ENCODE measurements around the gene PLOD3. TPM values are rescaled to one million over a fixed set of nuclear protein-coding genes. Genes with fewer than 3 reads are reported as not detected.

PLOD3 gene
- total and polyA plus RNA-seq, 9 of the 15 experiments (the other 6 are each of a cell fraction or from before 2014, with no cell fraction given), result 2.8 to 101 (median 30.9) TPM

DNA sequence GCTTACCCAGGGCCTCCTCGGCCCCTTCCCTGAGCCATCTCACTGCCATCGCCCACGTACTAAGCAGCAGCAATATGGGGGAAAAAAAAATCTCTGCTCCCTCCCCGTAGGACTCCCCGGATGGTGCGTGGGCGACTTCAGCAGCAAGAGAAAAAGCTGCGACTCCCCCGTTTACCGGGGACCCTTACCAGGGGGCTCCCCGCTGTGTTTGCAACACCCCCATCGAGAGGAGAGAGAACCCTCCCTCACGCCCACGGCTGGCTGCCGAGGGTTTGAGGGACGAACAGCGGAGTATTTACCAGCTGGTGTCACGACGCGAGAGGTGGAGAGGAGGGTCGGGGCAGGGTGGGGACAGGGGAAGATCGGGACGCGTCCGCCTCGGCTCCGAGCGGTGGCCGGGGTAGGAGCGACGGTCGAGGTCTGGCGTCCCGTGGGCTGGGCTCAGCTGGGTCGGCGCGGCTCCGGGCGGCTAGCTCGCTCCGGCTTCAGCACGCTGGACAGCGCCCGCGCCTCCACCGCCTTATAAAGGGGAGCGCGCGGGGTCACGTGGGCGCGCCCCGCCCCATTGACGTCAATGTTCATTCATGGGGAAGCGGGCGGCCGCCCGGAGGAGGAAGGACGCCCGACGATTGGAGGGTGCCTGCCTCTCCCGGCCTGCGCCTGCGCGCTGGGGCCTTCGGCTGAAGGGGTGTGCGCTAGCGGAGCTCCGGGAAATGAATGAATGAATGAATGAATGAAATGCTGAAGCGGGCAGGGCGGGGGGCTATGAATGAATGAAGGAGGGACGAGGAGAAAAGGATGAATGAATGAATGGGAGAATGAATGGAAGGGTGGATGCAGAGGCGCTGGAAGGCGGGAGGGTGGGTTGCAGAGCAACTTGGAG, 52.1 kb downstream of the PLOD3 start, which contains the start of gene VGF (continued):
- peak; percentile 96 for TF ChIP-seq KLF1 (tag; IDR thresholded peaks at IDR 0.05)
- TF ChIP-seq COPS2 (conservative IDR thresholded peaks at IDR 0.05), result no peak
- TF ChIP-seq, protein P1, sequence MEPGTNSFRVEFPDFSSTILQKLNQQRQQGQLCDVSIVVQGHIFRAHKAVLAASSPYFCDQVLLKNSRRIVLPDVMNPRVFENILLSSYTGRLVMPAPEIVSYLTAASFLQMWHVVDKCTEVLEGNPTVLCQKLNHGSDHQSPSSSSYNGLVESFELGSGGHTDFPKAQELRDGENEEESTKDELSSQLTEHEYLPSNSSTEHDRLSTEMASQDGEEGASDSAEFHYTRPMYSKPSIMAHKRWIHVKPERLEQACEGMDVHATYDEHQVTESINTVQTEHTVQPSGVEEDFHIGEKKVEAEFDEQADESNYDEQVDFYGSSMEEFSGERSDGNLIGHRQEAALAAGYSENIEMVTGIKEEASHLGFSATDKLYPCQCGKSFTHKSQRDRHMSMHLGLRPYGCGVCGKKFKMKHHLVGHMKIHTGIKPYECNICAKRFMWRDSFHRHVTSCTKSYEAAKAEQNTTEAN (CRISPR knock-in tag; IDR thresholded peaks at IDR 0.05), result peak; percentile 91
- TF ChIP-seq ZNF766 (CRISPR knock-in tag; conservative IDR thresholded peaks at IDR 0.05), result peak; percentile 86
- peak; percentile 100 for TF ChIP-seq ZNF24 (IDR thresholded peaks at IDR 0.05)
- 0 out of 2 replicates have a peak, but pooled peaks have one; percentile 69 for TF ChIP-seq ZC3H11A (IDR thresholded peaks at IDR 0.05; ENCODE audit: low read depth, low read length)
- TF ChIP-seq HDAC1 (IDR thresholded peaks at IDR 0.05), result peak in 1 of 2 experiments; percentile 94; a peak in 2 of 4 replicates
- TF ChIP-seq RB1 (IDR thresholded peaks at IDR 0.05; ENCODE audit: low read depth), result peak; percentile 98
- TF ChIP-seq RBM14 (IDR thresholded peaks at IDR 0.05; ENCODE audit: borderline replicate concordance, insufficient read depth, low read depth, low read length), result no peak
- TF ChIP-seq RAD51 (IDR thresholded peaks at IDR 0.05; ENCODE audit: borderline replicate concordance, low read depth), result peak; percentile 97
- TF ChIP-seq PTBP1 (IDR thresholded peaks at IDR 0.05; ENCODE audit: low read depth, low read length), result no peak
- TF ChIP-seq, protein P2, sequence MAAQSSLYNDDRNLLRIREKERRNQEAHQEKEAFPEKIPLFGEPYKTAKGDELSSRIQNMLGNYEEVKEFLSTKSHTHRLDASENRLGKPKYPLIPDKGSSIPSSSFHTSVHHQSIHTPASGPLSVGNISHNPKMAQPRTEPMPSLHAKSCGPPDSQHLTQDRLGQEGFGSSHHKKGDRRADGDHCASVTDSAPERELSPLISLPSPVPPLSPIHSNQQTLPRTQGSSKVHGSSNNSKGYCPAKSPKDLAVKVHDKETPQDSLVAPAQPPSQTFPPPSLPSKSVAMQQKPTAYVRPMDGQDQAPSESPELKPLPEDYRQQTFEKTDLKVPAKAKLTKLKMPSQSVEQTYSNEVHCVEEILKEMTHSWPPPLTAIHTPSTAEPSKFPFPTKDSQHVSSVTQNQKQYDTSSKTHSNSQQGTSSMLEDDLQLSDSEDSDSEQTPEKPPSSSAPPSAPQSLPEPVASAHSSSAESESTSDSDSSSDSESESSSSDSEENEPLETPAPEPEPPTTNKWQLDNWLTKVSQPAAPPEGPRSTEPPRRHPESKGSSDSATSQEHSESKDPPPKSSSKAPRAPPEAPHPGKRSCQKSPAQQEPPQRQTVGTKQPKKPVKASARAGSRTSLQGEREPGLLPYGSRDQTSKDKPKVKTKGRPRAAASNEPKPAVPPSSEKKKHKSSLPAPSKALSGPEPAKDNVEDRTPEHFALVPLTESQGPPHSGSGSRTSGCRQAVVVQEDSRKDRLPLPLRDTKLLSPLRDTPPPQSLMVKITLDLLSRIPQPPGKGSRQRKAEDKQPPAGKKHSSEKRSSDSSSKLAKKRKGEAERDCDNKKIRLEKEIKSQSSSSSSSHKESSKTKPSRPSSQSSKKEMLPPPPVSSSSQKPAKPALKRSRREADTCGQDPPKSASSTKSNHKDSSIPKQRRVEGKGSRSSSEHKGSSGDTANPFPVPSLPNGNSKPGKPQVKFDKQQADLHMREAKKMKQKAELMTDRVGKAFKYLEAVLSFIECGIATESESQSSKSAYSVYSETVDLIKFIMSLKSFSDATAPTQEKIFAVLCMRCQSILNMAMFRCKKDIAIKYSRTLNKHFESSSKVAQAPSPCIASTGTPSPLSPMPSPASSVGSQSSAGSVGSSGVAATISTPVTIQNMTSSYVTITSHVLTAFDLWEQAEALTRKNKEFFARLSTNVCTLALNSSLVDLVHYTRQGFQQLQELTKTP (IDR thresholded peaks at IDR 0.05; ENCODE audit: low read depth in 1 of 2, partially characterized antibody in 2 of 2), result peak in 1 of 2 experiments; percentile 97
- TF ChIP-seq EP300 (IDR thresholded peaks at IDR 0.05; ENCODE audit: low read length), result no peak
- no peak for TF ChIP-seq ZNF695 (CRISPR knock-in tag; IDR thresholded peaks at IDR 0.05)
- 0 out of 2 replicates have a peak, but pooled peaks have one; percentile 12 for TF ChIP-seq BMI1 (IDR thresholded peaks at IDR 0.05; ENCODE audit: low read length)
- TF ChIP-seq TCF7 (IDR thresholded peaks at IDR 0.05; ENCODE audit: borderline replicate concordance), result peak; percentile 22; the same call in 1 of the 2 replicates
- TF ChIP-seq ZNF3 (CRISPR knock-in tag; IDR thresholded peaks at IDR 0.05), result no peak
- TF ChIP-seq RBM39 (optimal IDR thresholded peaks at IDR 0.05; ENCODE audit: low read depth, low read length), result no peak
- TF ChIP-seq HNRNPH1 (optimal IDR thresholded peaks at IDR 0.05; ENCODE audit: low read depth, low read length), result no peak
- TF ChIP-seq, protein P3, sequence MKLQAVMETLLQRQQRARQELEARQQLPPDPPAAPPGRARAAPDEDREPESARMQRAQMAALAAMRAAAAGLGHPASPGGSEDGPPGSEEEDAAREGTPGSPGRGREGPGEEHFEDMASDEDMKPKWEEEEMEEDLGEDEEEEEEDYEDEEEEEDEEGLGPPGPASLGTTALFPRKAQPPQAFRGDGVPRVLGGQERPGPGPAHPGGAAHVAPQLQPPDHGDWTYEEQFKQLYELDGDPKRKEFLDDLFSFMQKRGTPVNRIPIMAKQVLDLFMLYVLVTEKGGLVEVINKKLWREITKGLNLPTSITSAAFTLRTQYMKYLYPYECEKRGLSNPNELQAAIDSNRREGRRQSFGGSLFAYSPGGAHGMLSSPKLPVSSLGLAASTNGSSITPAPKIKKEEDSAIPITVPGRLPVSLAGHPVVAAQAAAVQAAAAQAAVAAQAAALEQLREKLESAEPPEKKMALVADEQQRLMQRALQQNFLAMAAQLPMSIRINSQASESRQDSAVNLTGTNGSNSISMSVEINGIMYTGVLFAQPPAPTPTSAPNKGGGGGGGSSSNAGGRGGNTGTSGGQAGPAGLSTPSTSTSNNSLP (IDR thresholded peaks at IDR 0.05; ENCODE audit: borderline replicate concordance, low read depth, low read length), result no peak
- no peak for TF ChIP-seq ZNF778 (CRISPR knock-in tag; IDR thresholded peaks at IDR 0.05)
- TF ChIP-seq BHLHE40 (IDR thresholded peaks at IDR 0.05; ENCODE audit: low read length), result peak; percentile 96
- TF ChIP-seq PRMT5 (CRISPR knock-in tag; IDR thresholded peaks at IDR 0.05), result peak; percentile 97

All from K562 (cell line).